T-cell (primary cell): ENCODE measurements around the gene ZNF408. TPM values are rescaled to one million over a fixed set of nuclear protein-coding genes. Genes with fewer than 3 reads are reported as not detected.

Source experiments
- ATAC-seq, 4 experiments: fragments of 200-7000 bp in 3 of 4; fragments of 150-1000 bp in 1 of 4; cut with Tn5 transposase; replicated peaks in 1 of 4; 1 replicate in 3 of 4; 2 replicates in 1 of 4; pipeline ENCODE4 v1.10.0; 2021; ENCODE audit warnings: moderate library complexity in 3 of 4, mild to moderate bottlenecking in 2 of 4, moderate number of reproducible peaks in 1 of 4
- CTCF ChIA-PET, 2 donors: fragments of 300-600 bp; sonication (Branson Sonifier 250); formaldehyde crosslinking; loops; one replicate each; lab custom pipeline; 2022; ENCODE audit warnings: antibody characterized with exemption in 2 of 2; lab: Charles Lee
- POLR2A ChIA-PET, 2 donors: fragments of 300-600 bp; sonication (Branson Sonifier 250); formaldehyde crosslinking; loops; one replicate each; lab custom pipeline; 2022; ENCODE audit warnings: antibody characterized with exemption in 2 of 2; lab: Charles Lee
- DNase-seq, 35 experiments: peaks; one replicate each; pipeline versions ENCODE4 v3.0.0 to v3.0.0-alpha.2; 2013 to 2023
- H3K27ac ChIP-seq: one replicate; pipeline ENCODE4 v1.5.1; 2013; ENCODE audit warnings: low read length
- H3K27me3 ChIP-seq, 2 experiments: replicated peaks in 1 of 2; 1 replicate in 1 of 2; 2 replicates in 1 of 2; pipeline versions ENCODE4 v1.6.1 to v1.7.0; 2013; ENCODE audit warnings: low read length in 1 of 2, mixed read lengths in 1 of 2; ENCODE audit not compliant: control insufficient read depth in 2 of 2, insufficient read depth in 2 of 2; ENCODE audit errors: extremely low read depth in 1 of 2
- H3K36me3 ChIP-seq, 2 donors: 1 replicate in 1 of 2; 2 replicates in 1 of 2; pipeline versions ENCODE4 v1.6.1 to v1.7.0; 2013; ENCODE audit warnings: low read length in 1 of 2; ENCODE audit not compliant: control insufficient read depth in 2 of 2, insufficient read depth in 1 of 2; ENCODE audit errors: extremely low read depth in 1 of 2
- H3K4me1 ChIP-seq, 2 experiments: 1 replicate in 1 of 2; 2 replicates in 1 of 2; pipeline versions ENCODE4 v1.6.1 to v1.7.0; 2013; ENCODE audit warnings: low read length in 2 of 2, mixed read lengths in 1 of 2; ENCODE audit not compliant: insufficient read depth in 2 of 2, control insufficient read depth in 1 of 2; ENCODE audit errors: extremely low read depth in 1 of 2
- H3K4me3 ChIP-seq, 2 donors: 1 replicate in 1 of 2; 2 replicates in 1 of 2; pipeline versions ENCODE4 v1.5.1 to v1.7.0; 2013; ENCODE audit warnings: mild to moderate bottlenecking in 2 of 2, low read length in 1 of 2, moderate library complexity in 1 of 2; ENCODE audit not compliant: control insufficient read depth in 1 of 2; ENCODE audit errors: extremely low read depth in 1 of 2
- H3K9me3 ChIP-seq: 2 replicates; pipeline ENCODE4 v1.7.0; 2013
- H3K27ac Mint-ChIP-seq, 2 donors: one replicate each; pipeline ENCODE4 v1.8.0; 2020 to 2021; ENCODE audit warnings: mild to moderate bottlenecking in 2 of 2, mixed read lengths in 2 of 2
- H3K27me3 Mint-ChIP-seq, 2 donors: one replicate each; pipeline ENCODE4 v1.8.0; 2021 to 2022; ENCODE audit warnings: mixed read lengths in 2 of 2
- H3K36me3 Mint-ChIP-seq: one replicate; pipeline ENCODE4 v1.8.0; 2021; ENCODE audit warnings: mixed read lengths
- H3K4me1 Mint-ChIP-seq, 3 donors: one replicate each; pipeline ENCODE4 v1.8.0; 2020 to 2022; ENCODE audit warnings: mixed read lengths in 3 of 3, mild to moderate bottlenecking in 1 of 3
- H3K4me3 Mint-ChIP-seq, 3 donors: one replicate each; pipeline ENCODE4 v1.8.0; 2020 to 2022; ENCODE audit warnings: mild to moderate bottlenecking in 3 of 3, mixed read lengths in 3 of 3, moderate library complexity in 3 of 3
- H3K9me3 Mint-ChIP-seq, 3 donors: one replicate each; pipeline ENCODE4 v1.8.0; 2020 to 2022; ENCODE audit warnings: mixed read lengths in 3 of 3
- WGBS: methylation state at CpG from one replicate; pipeline ENCODE4 v1.1.5; 2013; ENCODE audit warnings: missing lambda C conversion rate; ENCODE audit not compliant: insufficient coverage; 5-methylcytosine and 5-hydroxymethylcytosine counted together
- total RNA-seq, 35 experiments: library from RNA in 6 of 35; stranded (reverse) in 6 of 35; fragments of 120-200 nt in 1 of 35; gene quantifications; one replicate each; pipeline versions ENCODE4 v1.2.1 to v1.2.4 and lab custom pipeline; 2013 to 2026

ZNF408 gene
- total RNA-seq, 5 donors from 2014 or later (not counting 1 experiment from before 2014, with no cell fraction given), result 6.1 to 22.4 (median 19.7) TPM

DNA sequence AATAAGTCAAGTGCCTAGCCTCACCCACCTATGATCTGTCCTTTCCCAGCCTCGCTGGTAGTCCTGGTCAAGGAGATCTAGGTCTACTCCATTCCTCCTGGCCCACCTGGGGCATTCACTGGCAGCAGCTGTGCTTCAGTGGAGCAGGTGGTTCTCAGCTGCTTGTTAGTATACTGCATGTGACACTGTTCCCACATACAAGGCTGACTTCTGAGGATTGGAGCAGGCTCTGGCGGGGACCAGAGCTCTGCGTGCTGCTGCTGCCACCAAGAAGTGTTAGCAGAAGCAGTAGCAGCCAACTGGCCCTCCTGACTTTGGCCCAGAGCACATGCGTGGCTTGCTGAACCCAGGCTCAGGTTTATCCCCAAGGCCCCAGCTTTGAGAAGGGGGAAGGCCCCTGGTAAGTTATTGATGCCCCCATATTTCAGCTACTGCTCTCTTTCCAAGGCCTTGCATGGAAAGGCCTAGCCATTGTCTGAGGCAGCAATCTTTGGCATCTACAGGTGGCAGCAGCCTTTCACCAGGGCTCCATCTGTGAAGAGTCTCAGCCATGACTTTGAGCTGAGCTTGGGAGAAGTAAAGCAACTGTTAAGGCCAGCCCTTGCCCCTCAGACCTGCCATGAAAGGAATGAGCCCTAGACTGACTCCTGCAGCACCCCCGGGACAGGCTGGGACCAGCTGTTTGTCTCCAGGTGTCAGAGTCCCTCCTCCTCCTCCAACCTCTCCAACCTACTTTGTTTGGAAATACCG, 26.9 kb upstream of the ZNF408 start:
- no peak for ATAC-seq
- 95% methylated on average over 4 of the region's 6 CpGs for WGBS
- H3K36me3 Mint-ChIP-seq, result peaks cover 41% of the 10 kb centered on the region
- ChIA-PET CTCF (interaction anchor here in 1 of 2 donors (1.3 kb wide), 1 partner anchor 10 kb away, joined by 3 read pairs; no protein-coding TSS in a partner anchor), POLR2A (interaction anchor here in 1 of 2 donors (0.6 to 1.2 kb wide), 2 partner anchors 40 to 58 kb away, joined by 3 to 6 read pairs; no protein-coding TSS in a partner anchor)
- H3K9me3 Mint-ChIP-seq, result no peaks in the 10 kb centered on the region
- no peak for DNase-seq
- Histone ChIP-seq H3K4me1 (peaks cover 64 to 88% of the 10 kb centered on the region in 2 experiments), H3K9me3 (no peaks in the 10 kb centered on the region), H3K36me3 (peaks cover 3 to 45% of the 10 kb centered on the region in 2 donors), H3K27ac (peak overlapping the region; percentile 80), H3K4me3 (no peak overlapping the region), H3K27me3 (no peaks in the 10 kb centered on the region)
- H3K27ac Mint-ChIP-seq, result peak overlapping the region; percentile 96 to 97
- H3K4me1 Mint-ChIP-seq, result peaks cover 82 to 87% (median 84%) of the 10 kb centered on the region in 3 donors
- H3K27me3 Mint-ChIP-seq, result no peaks in the 10 kb centered on the region
- H3K4me3 Mint-ChIP-seq, result peak overlapping the region in 1 of 3 donors; percentile 70

DNA sequence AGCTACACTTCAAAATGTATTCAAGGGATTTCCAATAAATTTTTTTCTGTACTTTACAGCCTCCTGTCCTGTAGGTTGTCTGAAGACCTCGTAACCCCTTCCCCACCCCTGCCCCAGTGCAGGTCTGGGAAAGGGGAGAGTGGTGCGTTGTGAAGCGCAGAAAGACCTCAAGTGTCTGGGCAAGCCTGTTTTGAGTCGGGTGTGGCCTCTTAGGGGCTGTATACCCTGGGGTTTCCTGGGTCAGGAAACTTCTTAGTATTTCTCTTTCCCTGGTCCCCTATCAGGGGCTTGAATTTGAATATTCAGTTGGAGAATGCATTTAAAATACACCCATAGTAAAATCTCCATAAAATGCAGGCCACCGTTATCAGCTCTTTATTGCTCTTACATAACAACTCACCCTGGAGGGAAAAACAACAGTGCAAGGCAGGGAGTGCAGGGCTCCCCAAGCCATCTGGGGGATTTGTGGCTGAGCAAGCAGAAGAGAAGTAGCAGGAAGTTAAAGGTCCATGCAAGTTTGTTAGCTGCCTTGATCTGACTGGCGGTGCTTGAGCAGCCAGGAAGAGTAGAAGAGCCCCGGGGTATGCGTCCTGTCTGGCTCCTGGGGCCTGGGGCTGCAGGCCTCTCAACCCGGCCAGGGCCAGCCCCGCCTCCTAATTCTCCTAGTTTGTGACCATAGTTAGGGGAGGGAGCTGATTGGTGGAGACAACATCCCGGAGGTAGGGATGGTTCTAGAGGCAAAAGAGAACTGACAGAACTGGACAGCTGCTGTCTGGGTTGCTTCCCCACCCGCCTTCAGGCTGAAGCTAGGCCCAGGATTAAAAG, 26.2 kb upstream of the ZNF408 start:
- peak in 28 of 35 experiments; percentile 5 to 52 (median 22) for DNase-seq
- peak; percentile 36 to 61 (median 55) for ATAC-seq
- Histone ChIP-seq H3K4me1 (peaks cover 60 to 83% of the 10 kb centered on the region in 2 experiments), H3K36me3 (peaks cover 5 to 45% of the 10 kb centered on the region in 2 donors), H3K9me3 (no peaks in the 10 kb centered on the region), H3K27ac (peak overlapping the region; percentile 80), H3K4me3 (peak overlapping the region in 1 of 2 donors; percentile 29), H3K27me3 (no peaks in the 10 kb centered on the region)
- Mint-ChIP-seq H3K4me3 (peak overlapping the region in 1 of 3 donors; percentile 67), H3K27me3 (no peaks in the 10 kb centered on the region), H3K9me3 (no peaks in the 10 kb centered on the region), H3K36me3 (peaks cover 38% of the 10 kb centered on the region), H3K27ac (peak overlapping the region; percentile 96 to 97), H3K4me1 (peaks cover 74 to 81% (median 78%) of the 10 kb centered on the region in 3 donors)
- CTCF ChIA-PET, result interaction anchor here (0.6 to 1.3 kb wide), 3 partner anchors 9 to 83 kb away, joined by 3 to 4 read pairs (median 3); no protein-coding TSS in a partner anchor
- WGBS, result 39% methylated on average over 7 of the region's 12 CpGs
- POLR2A ChIA-PET, result interaction anchor here in 1 of 2 donors (0.6 to 1.2 kb wide), 2 partner anchors 41 to 59 kb away, joined by 3 to 6 read pairs; no protein-coding TSS in a partner anchor

DNA sequence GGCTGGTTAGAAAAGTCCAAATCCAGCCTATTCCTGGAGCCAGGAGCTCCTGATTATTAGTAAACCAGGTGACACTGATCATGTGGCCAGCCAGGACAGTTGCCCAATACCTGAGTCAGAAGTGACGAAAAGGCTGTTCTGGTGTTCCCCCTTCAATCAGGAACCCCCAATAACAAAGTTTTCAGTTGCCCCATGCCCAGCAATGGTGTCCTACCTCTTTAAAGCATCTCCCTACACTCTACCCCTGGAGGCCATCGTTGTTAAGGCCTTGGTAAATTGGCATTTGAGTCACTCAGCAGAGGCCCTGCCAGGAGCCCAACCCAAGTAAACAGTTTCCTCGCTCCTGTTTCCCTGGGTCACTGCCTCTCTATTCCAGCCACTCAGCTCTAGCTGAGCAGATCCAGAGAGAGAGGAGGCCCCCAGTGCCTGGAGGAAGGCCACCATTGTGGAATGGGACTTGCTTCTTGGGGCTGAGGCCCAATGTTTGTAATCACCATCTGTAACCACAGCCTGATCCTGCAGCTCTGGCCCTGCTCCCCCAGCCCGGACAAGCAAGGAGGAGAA, 25.5 kb upstream of the ZNF408 start:
- Mint-ChIP-seq H3K4me3 (peak overlapping the region in 1 of 3 donors; percentile 67), H3K36me3 (peaks cover 36% of the 10 kb centered on the region), H3K27ac (peak overlapping the region; percentile 96 to 97), H3K27me3 (no peaks in the 10 kb centered on the region), H3K4me1 (peaks cover 67 to 75% (median 73%) of the 10 kb centered on the region in 3 donors), H3K9me3 (no peaks in the 10 kb centered on the region)
- H3K9me3 ChIP-seq, result no peaks in the 10 kb centered on the region
- no peak for DNase-seq
- CTCF ChIA-PET, result interaction anchor here (0.7 to 1.3 kb wide), 2 partner anchors 9 to 48 kb away, joined by 3 read pairs; no protein-coding TSS in a partner anchor
- H3K27ac ChIP-seq, result peak overlapping the region; percentile 80
- POLR2A ChIA-PET, result interaction anchor here in 1 of 2 donors (1.2 kb wide), 1 partner anchor 41 kb away, joined by 6 read pairs; no protein-coding TSS in a partner anchor
- H3K4me1 ChIP-seq, result peaks cover 56 to 76% of the 10 kb centered on the region in 2 experiments
- ATAC-seq, result no peak
- peaks cover 10 to 50% of the 10 kb centered on the region in 2 donors for H3K36me3 ChIP-seq
- H3K4me3 ChIP-seq, result peak overlapping the region in 1 of 2 donors; percentile 29
- WGBS, result 88% methylated on average over 3 of the region's 4 CpGs
- no peaks in the 10 kb centered on the region for H3K27me3 ChIP-seq

DNA sequence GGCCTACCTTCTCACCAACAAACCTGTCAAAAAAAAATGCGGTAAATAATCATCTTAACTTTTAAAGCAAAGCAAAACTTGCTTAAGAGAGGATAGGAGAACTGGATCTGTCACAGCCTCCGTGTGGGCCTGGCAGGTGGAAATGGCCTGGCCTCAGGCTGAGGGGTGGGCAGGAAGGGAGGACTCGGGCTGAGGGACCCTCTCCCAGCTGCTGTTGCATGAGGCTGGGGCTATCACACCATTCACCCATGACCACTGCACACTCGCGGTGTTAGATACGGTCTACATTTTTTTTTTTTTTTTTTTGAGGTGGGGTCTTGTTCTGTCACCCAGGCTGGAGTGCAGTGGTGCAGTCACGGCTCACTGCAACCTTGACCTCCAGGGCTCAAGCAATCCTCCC, 24.9 kb upstream of the ZNF408 start:
- Histone ChIP-seq H3K4me3 (no peak overlapping the region), H3K27ac (peak overlapping the region; percentile 80), H3K36me3 (peaks cover 13 to 55% of the 10 kb centered on the region in 2 donors), H3K4me1 (peaks cover 52 to 71% of the 10 kb centered on the region in 2 experiments), H3K9me3 (no peaks in the 10 kb centered on the region), H3K27me3 (no peaks in the 10 kb centered on the region)
- CTCF ChIA-PET, result interaction anchor here in 1 of 2 donors (0.7 kb wide), 1 partner anchor 120 kb away, joined by 4 read pairs; no protein-coding TSS in a partner anchor
- peak overlapping the region; percentile 96 to 97 for H3K27ac Mint-ChIP-seq
- ATAC-seq (no peak), DNase-seq (no peak)
- H3K9me3 Mint-ChIP-seq, result no peaks in the 10 kb centered on the region
- H3K36me3 Mint-ChIP-seq, result peaks cover 38% of the 10 kb centered on the region
- H3K4me3 Mint-ChIP-seq, result peak overlapping the region in 1 of 3 donors; percentile 67
- POLR2A ChIA-PET, result no interaction called here
- WGBS, result no CpG with 5 or more reads among the region's 7 CpGs
- peaks cover 61 to 69% (median 68%) of the 10 kb centered on the region in 3 donors for H3K4me1 Mint-ChIP-seq
- H3K27me3 Mint-ChIP-seq, result no peaks in the 10 kb centered on the region

DNA sequence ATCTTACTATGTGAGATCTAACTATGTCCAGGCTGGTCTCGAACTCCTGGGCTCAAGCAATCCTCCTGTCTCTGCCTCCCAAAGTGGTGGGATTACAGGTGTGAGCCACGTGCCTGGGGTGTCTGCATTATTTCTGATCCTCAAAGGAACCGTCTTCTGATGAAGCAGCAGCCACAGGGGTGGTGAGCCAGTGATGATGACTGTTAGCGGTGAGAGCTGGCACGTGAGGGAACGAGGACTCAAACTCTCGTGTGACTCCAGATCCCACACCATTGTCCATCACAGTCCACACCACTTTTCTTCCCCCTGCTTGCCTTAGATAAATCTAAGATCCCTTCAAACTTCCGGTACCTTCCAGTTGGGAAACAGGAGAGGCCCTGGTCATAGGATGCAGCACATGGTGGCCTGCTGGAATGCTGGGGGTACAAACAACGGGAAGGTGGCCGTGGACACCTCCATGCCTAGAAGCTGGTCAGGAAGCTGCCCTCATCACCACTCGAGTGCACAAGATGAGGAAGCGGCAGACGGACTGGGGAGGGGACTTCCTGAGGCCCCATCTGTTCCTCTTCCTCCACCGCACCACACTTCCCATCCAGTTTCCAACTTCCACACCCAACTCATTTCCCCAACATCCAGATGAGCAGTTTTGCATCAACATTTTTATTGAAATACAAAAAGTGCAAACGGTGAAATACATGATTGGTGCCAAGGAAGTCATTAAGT, 24.2 kb upstream of the ZNF408 start:
- no peaks in the 10 kb centered on the region for H3K27me3 ChIP-seq
- Mint-ChIP-seq H3K9me3 (no peaks in the 10 kb centered on the region), H3K27ac (peak overlapping the region; percentile 40 to 72), H3K27me3 (no peaks in the 10 kb centered on the region), H3K4me3 (peak overlapping the region in 1 of 3 donors; percentile 13), H3K36me3 (peaks cover 37% of the 10 kb centered on the region), H3K4me1 (peaks cover 55 to 63% (median 61%) of the 10 kb centered on the region in 3 donors)
- H3K9me3 ChIP-seq, result no peaks in the 10 kb centered on the region
- H3K4me1 ChIP-seq, result peaks cover 50 to 64% of the 10 kb centered on the region in 2 experiments
- 68% methylated on average over 8 of the region's 15 CpGs for WGBS
- no peak overlapping the region for H3K4me3 ChIP-seq
- no peak overlapping the region for H3K27ac ChIP-seq
- ChIA-PET POLR2A (no interaction called here), CTCF (interaction anchor here in 1 of 2 donors (0.7 kb wide), 1 partner anchor 120 kb away, joined by 4 read pairs; no protein-coding TSS in a partner anchor)
- DNase-seq, result peak in 1 of 35 experiments; percentile 26
- ATAC-seq, result no peak
- H3K36me3 ChIP-seq, result peaks cover 16 to 62% of the 10 kb centered on the region in 2 donors
